Mesenchymal stem cell (in vitro differentiated cells and primary cell): ENCODE data around the gene SLC25A21.

Experiments
- DNase-seq: peaks from one replicate; pipeline ENCODE4 v3.0.0-alpha.2; 2013
- H2AFZ ChIP-seq: one replicate; pipeline ENCODE4 v1.6.1; 2013; ENCODE audit warnings: low read depth, mild to moderate bottlenecking, control low read depth, inconsistent platforms, low read length, moderate library complexity
- H2AK5ac ChIP-seq: 2 replicates; pipeline ENCODE4 v1.6.1; 2013; ENCODE audit warnings: low read length, moderate library complexity, mild to moderate bottlenecking, inconsistent platforms; ENCODE audit not compliant: severe bottlenecking
- H2BK120ac ChIP-seq: one replicate; pipeline ENCODE4 v1.6.1; 2013; ENCODE audit warnings: low read depth, mild to moderate bottlenecking, inconsistent platforms, low read length, moderate library complexity
- H2BK12ac ChIP-seq, 2 experiments: one replicate each; pipeline ENCODE4 v1.6.1; 2013; ENCODE audit warnings: inconsistent platforms in 2 of 2, low read length in 2 of 2, mild to moderate bottlenecking in 2 of 2, moderate library complexity in 2 of 2, control low read depth in 1 of 2
- H2BK15ac ChIP-seq: one replicate; pipeline ENCODE4 v1.6.1; 2013; ENCODE audit warnings: mild to moderate bottlenecking, low read depth, inconsistent platforms; ENCODE audit not compliant: poor library complexity, severe bottlenecking
- H2BK5ac ChIP-seq: 2 replicates; pipeline ENCODE4 v1.6.1; 2013; ENCODE audit warnings: low read depth, mild to moderate bottlenecking, low read length, control low read depth, inconsistent platforms; ENCODE audit not compliant: poor library complexity, severe bottlenecking
- H3K14ac ChIP-seq, 2 experiments: one replicate each; pipeline ENCODE4 v1.6.1; 2013; ENCODE audit warnings: inconsistent platforms in 2 of 2, low read length in 2 of 2, control low read depth in 1 of 2, mild to moderate bottlenecking in 1 of 2, moderate library complexity in 1 of 2
- H3K18ac ChIP-seq, 2 experiments: one replicate each; pipeline ENCODE4 v1.6.1; 2013; ENCODE audit warnings: inconsistent platforms in 2 of 2, low read length in 2 of 2, control low read depth in 1 of 2, low read depth in 1 of 2, mild to moderate bottlenecking in 1 of 2
- H3K23ac ChIP-seq, 2 experiments: one replicate each; pipeline ENCODE4 v1.6.1; 2013; ENCODE audit warnings: inconsistent platforms in 2 of 2, low read length in 2 of 2, mild to moderate bottlenecking in 2 of 2, moderate library complexity in 2 of 2, control low read depth in 1 of 2
- H3K27ac ChIP-seq: 2 replicates; pipeline ENCODE4 v1.5.1; 2013; ENCODE audit warnings: mild to moderate bottlenecking, moderate library complexity, low read length, control low read depth, inconsistent platforms; ENCODE audit not compliant: poor library complexity, severe bottlenecking
- H3K27me3 ChIP-seq, 2 experiments: 2 replicates each; pipeline versions ENCODE4 v1.6.1 to v1.7.0; 2013; ENCODE audit warnings: low read length in 2 of 2, mild to moderate bottlenecking in 2 of 2, moderate library complexity in 2 of 2, control low read depth in 1 of 2, inconsistent platforms in 1 of 2; ENCODE audit not compliant: control insufficient read depth in 1 of 2, insufficient read depth in 1 of 2
- H3K36me3 ChIP-seq, 2 experiments: 2 replicates each; pipeline versions ENCODE4 v1.6.1 to v1.7.0; 2013; ENCODE audit warnings: low read length in 2 of 2, control low read depth in 1 of 2, inconsistent platforms in 1 of 2, low read depth in 1 of 2, mild to moderate bottlenecking in 1 of 2; ENCODE audit not compliant: insufficient read depth in 2 of 2, control insufficient read depth in 1 of 2
- H3K4ac ChIP-seq, 2 experiments: one replicate each; pipeline ENCODE4 v1.6.1; 2013; ENCODE audit warnings: inconsistent platforms in 2 of 2, low read length in 2 of 2, mild to moderate bottlenecking in 2 of 2, moderate library complexity in 2 of 2, control low read depth in 1 of 2, low read depth in 1 of 2
- H3K4me1 ChIP-seq: 2 replicates; pipeline ENCODE4 v1.6.1; 2013; ENCODE audit warnings: low read depth, low read length, control low read depth; ENCODE audit not compliant: control insufficient read depth, insufficient read depth
- H3K4me2 ChIP-seq: 2 replicates; pipeline ENCODE4 v1.6.1; 2013; ENCODE audit warnings: low read length, mild to moderate bottlenecking, inconsistent platforms; ENCODE audit not compliant: poor library complexity, severe bottlenecking
- H3K4me3 ChIP-seq, 2 experiments: 2 replicates each; pipeline versions ENCODE4 v1.5.1 to v1.7.0; 2013; ENCODE audit warnings: low read length in 2 of 2, mild to moderate bottlenecking in 2 of 2, control low read depth in 1 of 2, low read depth in 1 of 2; ENCODE audit not compliant: insufficient read depth in 1 of 2
- H3K79me1 ChIP-seq: replicated peaks from 2 replicates; pipeline ENCODE4 v1.6.1; 2013; ENCODE audit warnings: mild to moderate bottlenecking, control low read depth, low read length, inconsistent platforms; ENCODE audit not compliant: poor library complexity, severe bottlenecking
- H3K9ac ChIP-seq: 2 replicates; pipeline ENCODE4 v1.7.0; 2013; ENCODE audit warnings: mild to moderate bottlenecking, low read length, moderate library complexity
- H3K9me3 ChIP-seq: 2 replicates; pipeline ENCODE4 v1.7.0; 2013; ENCODE audit warnings: mild to moderate bottlenecking, low read length; ENCODE audit not compliant: control insufficient read depth
- H4K8ac ChIP-seq: one replicate; pipeline ENCODE4 v1.6.1; 2013; ENCODE audit warnings: inconsistent platforms, mild to moderate bottlenecking, low read length, moderate library complexity
- H4K91ac ChIP-seq: one replicate; pipeline ENCODE4 v1.6.1; 2013; ENCODE audit warnings: mild to moderate bottlenecking, low read length, inconsistent platforms
- WGBS: methylation state at CpG from one replicate; pipeline ENCODE4 v1.1.7; 2013; ENCODE audit warnings: mixed read lengths; 5-methylcytosine and 5-hydroxymethylcytosine counted together

SLC25A21 gene

GRCh38 chr14:37088356-37089215 is 83.8 kb downstream of the SLC25A21 start:
- no peak overlapping the region for H3K4ac ChIP-seq
- H2BK12ac ChIP-seq: no peak overlapping the region
- H2BK15ac ChIP-seq: no peak overlapping the region
- H3K36me3 ChIP-seq: no peaks in the 10 kb centered on the region
- no peak overlapping the region for H2AK5ac ChIP-seq
- no peak overlapping the region for H3K18ac ChIP-seq
- no peaks in the 10 kb centered on the region for H3K79me1 ChIP-seq
- H3K9me3 ChIP-seq: no peaks in the 10 kb centered on the region
- no peak overlapping the region for H2BK5ac ChIP-seq
- peaks cover 6% of the 10 kb centered on the region for H3K4me1 ChIP-seq
- H4K91ac ChIP-seq: no peak overlapping the region
- no peak overlapping the region for H3K27ac ChIP-seq
- H3K4me2 ChIP-seq: no peak overlapping the region
- no peak overlapping the region for H2BK120ac ChIP-seq
- H3K23ac ChIP-seq: no peak overlapping the region
- H3K14ac ChIP-seq: no peak overlapping the region
- H3K4me3 ChIP-seq: no peak overlapping the region
- H3K9ac ChIP-seq: no peak overlapping the region
- H3K27me3 ChIP-seq: no peaks in the 10 kb centered on the region
- H4K8ac ChIP-seq: no peak overlapping the region
- WGBS: 72% methylated on average over 8 of the region's 9 CpGs
- DNase-seq: no peak
- no peak overlapping the region for H2AFZ ChIP-seq

- no peak overlapping the region for H3K27ac ChIP-seq
- H3K4me1 ChIP-seq: peaks cover 8% of the 10 kb centered on the region
- no peaks in the 10 kb centered on the region for H3K79me1 ChIP-seq
- no peak overlapping the region for H3K4me2 ChIP-seq
- no peak for DNase-seq
- no peak overlapping the region for H3K4ac ChIP-seq
- no peak overlapping the region for H2BK15ac ChIP-seq
- no peak overlapping the region for H4K91ac ChIP-seq
- no peaks in the 10 kb centered on the region for H3K36me3 ChIP-seq
- H4K8ac ChIP-seq: no peak overlapping the region
- H3K4me3 ChIP-seq: no peak overlapping the region
- H3K9ac ChIP-seq: no peak overlapping the region
- no peak overlapping the region for H2AFZ ChIP-seq
- H2AK5ac ChIP-seq: no peak overlapping the region
- no peak overlapping the region for H2BK5ac ChIP-seq
- no peak overlapping the region for H3K14ac ChIP-seq
- no peak overlapping the region for H2BK12ac ChIP-seq
- no peak overlapping the region for H3K18ac ChIP-seq
- no peak overlapping the region for H2BK120ac ChIP-seq
- no peak overlapping the region for H3K23ac ChIP-seq
- H3K9me3 ChIP-seq: no peaks in the 10 kb centered on the region
- 97% methylated on average over 3 of the region's 3 CpGs for WGBS
- H3K27me3 ChIP-seq: no peaks in the 10 kb centered on the region
These were observed 84.9 kb downstream of the SLC25A21 start for GRCh38 chr14:37087520-37087919.

DNA sequence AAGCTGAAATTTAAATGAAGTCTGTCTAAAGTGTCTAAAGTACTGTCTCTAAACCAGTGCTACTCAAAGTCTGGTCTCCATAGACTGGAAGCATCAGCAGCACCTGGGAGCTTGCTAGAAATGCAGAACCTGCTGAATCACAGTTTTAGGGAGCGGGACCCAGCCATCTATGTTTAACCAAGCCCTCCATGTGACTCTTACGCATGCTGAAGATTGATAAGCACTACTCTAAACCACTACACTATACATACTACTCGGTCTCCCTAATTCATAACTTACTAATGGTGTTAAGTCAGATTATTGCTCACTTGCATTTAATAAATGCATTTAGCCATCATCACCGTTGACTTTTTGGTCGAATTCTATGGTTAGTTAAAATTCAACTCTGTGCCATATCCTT is 88.8 kb downstream of the SLC25A21 start:
- H3K4me3 ChIP-seq: no peak overlapping the region
- WGBS: 78% methylated on average over 5 of the region's 5 CpGs
- no peaks in the 10 kb centered on the region for H3K36me3 ChIP-seq

DNA sequence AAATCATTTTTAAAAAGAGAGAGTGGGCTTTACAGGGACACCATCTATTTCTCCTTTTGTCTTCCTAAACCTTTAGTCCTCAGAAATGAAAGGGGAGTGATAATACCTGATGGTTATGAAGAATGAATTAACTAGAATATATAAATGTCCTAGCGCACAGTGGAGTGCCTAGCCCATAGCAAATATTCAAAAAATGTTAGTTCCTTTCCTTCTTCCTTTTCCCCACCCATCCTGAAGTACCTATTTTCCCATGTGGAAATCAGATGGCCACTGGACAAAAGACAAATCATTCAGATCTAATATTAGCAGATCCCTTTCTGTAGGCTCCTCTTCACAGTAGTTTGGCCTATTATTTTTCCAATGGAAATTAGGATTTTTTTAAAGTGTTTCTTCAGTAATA is 90.0 kb downstream of the SLC25A21 start:
- 0% methylated on average over 1 of the region's 1 CpG for WGBS

More for the DNA sequence above, 88.8 kb downstream of the SLC25A21 start:
- Histone ChIP-seq H3K18ac (no peak overlapping the region), H2BK12ac (no peak overlapping the region), H4K91ac (no peak overlapping the region), H2AK5ac (peak overlapping the region; percentile 53), H3K23ac (no peak overlapping the region), H2BK15ac (no peak overlapping the region), H3K4me2 (no peak overlapping the region), H4K8ac (no peak overlapping the region), H3K79me1 (no peaks in the 10 kb centered on the region), H2BK5ac (no peak overlapping the region), H3K9ac (no peak overlapping the region), H3K27ac (no peak overlapping the region), H3K4ac (no peak overlapping the region), H3K4me1 (peaks cover 3% of the 10 kb centered on the region), H3K9me3 (no peaks in the 10 kb centered on the region), H2BK120ac (no peak overlapping the region), H3K14ac (no peak overlapping the region), H2AFZ (no peak overlapping the region), H3K27me3 (no peaks in the 10 kb centered on the region)
- no peak for DNase-seq

More for the DNA sequence above, 90.0 kb downstream of the SLC25A21 start:
- Histone ChIP-seq H3K4me3 (no peak overlapping the region), H2BK5ac (no peak overlapping the region), H3K4ac (no peak overlapping the region), H3K36me3 (no peaks in the 10 kb centered on the region), H3K79me1 (no peaks in the 10 kb centered on the region), H2AFZ (no peak overlapping the region), H3K14ac (no peak overlapping the region), H2AK5ac (no peak overlapping the region), H3K9me3 (no peaks in the 10 kb centered on the region), H3K9ac (no peak overlapping the region), H3K4me1 (peaks cover 3% of the 10 kb centered on the region), H4K8ac (no peak overlapping the region), H3K27me3 (no peaks in the 10 kb centered on the region), H3K23ac (no peak overlapping the region), H2BK15ac (no peak overlapping the region), H2BK12ac (no peak overlapping the region), H2BK120ac (no peak overlapping the region), H3K27ac (no peak overlapping the region), H3K18ac (no peak overlapping the region), H3K4me2 (no peak overlapping the region), H4K91ac (no peak overlapping the region)
- DNase-seq: no peak
